Fibroblast of lung (primary cell): ENCODE results near the gene PRRG2. TPM values are rescaled to one million over a fixed set of nuclear protein-coding genes. Genes with fewer than 3 reads are reported as not detected.

ENCODE experiments used
- DNase-seq, 2 donors: peaks; one replicate each; pipeline versions ENCODE4 v3.0.0 to v3.0.0-alpha.2; 2010; ENCODE audit warnings: low read depth in 2 of 2
- H2AFZ ChIP-seq: 2 replicates; pipeline ENCODE4 v1.5.1; 2012; ENCODE audit warnings: low read length, control low read depth, inconsistent platforms
- H3K27ac ChIP-seq: 2 replicates; pipeline ENCODE4 v1.5.1; 2011; ENCODE audit warnings: low read length, control low read depth; ENCODE audit not compliant: insufficient read depth
- H3K27me3 ChIP-seq: 2 replicates; pipeline ENCODE4 v1.5.1; 2011; ENCODE audit warnings: mild to moderate bottlenecking, low read length; ENCODE audit not compliant: control insufficient read depth, insufficient read depth
- H3K36me3 ChIP-seq: 2 replicates; pipeline ENCODE4 v1.5.1; 2011; ENCODE audit warnings: low read length; ENCODE audit not compliant: control insufficient read depth, insufficient read depth
- H3K4me1 ChIP-seq: 2 replicates; pipeline ENCODE4 v1.5.1; 2011; ENCODE audit warnings: low read length; ENCODE audit not compliant: control insufficient read depth, insufficient read depth; ENCODE audit errors: extremely low read depth
- H3K4me2 ChIP-seq: 2 replicates; pipeline ENCODE4 v1.5.1; 2011; ENCODE audit warnings: low read length, control low read depth; ENCODE audit not compliant: insufficient read depth; ENCODE audit errors: extremely low read depth
- H3K4me3 ChIP-seq, 4 experiments: fragments of 200-600 bp in 1 of 4; sonication (generic) in 1 of 4; replicated peaks in 1 of 4; 2 replicates each; pipeline ENCODE4 v1.5.1; 2011 to 2016; ENCODE audit warnings: low read length in 4 of 4, low read depth in 3 of 4, mild to moderate bottlenecking in 3 of 4, control low read depth in 2 of 4, inconsistent platforms in 1 of 4, mixed read lengths in 1 of 4; ENCODE audit not compliant: insufficient read depth in 1 of 4; ENCODE audit errors: control extremely low read depth in 1 of 4
- H3K79me2 ChIP-seq: 2 replicates; pipeline ENCODE4 v1.5.1; 2012; ENCODE audit warnings: mild to moderate bottlenecking, low read length, inconsistent platforms; ENCODE audit not compliant: control insufficient read depth, insufficient read depth
- H3K9ac ChIP-seq: 2 replicates; pipeline ENCODE4 v1.5.1; 2011; ENCODE audit warnings: mild to moderate bottlenecking, low read length, control low read depth; ENCODE audit not compliant: insufficient read depth
- H3K9me3 ChIP-seq: 2 replicates; pipeline ENCODE4 v1.5.1; 2012; ENCODE audit warnings: low read depth, low read length; ENCODE audit not compliant: control insufficient read depth, insufficient read depth
- H4K20me1 ChIP-seq: 2 replicates; pipeline ENCODE4 v1.5.1; 2011; ENCODE audit warnings: low read length; ENCODE audit not compliant: control insufficient read depth, insufficient read depth; ENCODE audit errors: extremely low read depth
- CTCF ChIP-seq, 2 donors: IDR thresholded peaks in 1 of 2; conservative IDR thresholded peaks in 1 of 2; 1 replicate in 1 of 2; 2 replicates in 1 of 2; pipeline ENCODE4 v1.5.1; 2011 to 2012; ENCODE audit warnings: low read length in 2 of 2, control low read depth in 1 of 2, inconsistent platforms in 1 of 2, low read depth in 1 of 2, mild to moderate bottlenecking in 1 of 2
- EZH2 ChIP-seq: IDR thresholded peaks from 2 replicates; pipeline ENCODE4 v1.5.1; 2012; ENCODE audit warnings: low read length, control low read depth, mild to moderate bottlenecking; ENCODE audit errors: missing control alignments
- polyA plus RNA-seq, 2 donors: library from polyadenylated mRNA; depleted of rRNA in 1 of 2; stranded (reverse) in 1 of 2; unstranded in 1 of 2; fragments of >200 nt; gene quantifications; 2 replicates each; pipeline ENCODE4 v1.2.1, GENCODE V29; 2011 to 2012; ENCODE audit warnings: missing spikeins in 1 of 2
- total RNA-seq: library from RNA; depleted of rRNA; stranded (reverse); fragments of >200 nt; gene quantifications from 2 replicates; pipeline ENCODE4 v1.2.1, GENCODE V29; 2014

PRRG2 gene
- total and polyA plus RNA-seq, 2 donors (not counting 1 experiment from before 2014, with no cell fraction given): 0.17 TPM; not detected in 1

- no peaks in the 10 kb centered on the region for H3K27me3 ChIP-seq
- no peak overlapping the region for H3K27ac ChIP-seq
- H3K9ac ChIP-seq: no peak overlapping the region
- no peak overlapping the region for H2AFZ ChIP-seq
- no peak for TF ChIP-seq CTCF (conservative IDR thresholded peaks at IDR 0.05 in 1 of 2, IDR thresholded peaks at IDR 0.05 in 1 of 2; ENCODE audit: low read depth in 1 of 2, low read length in 2 of 2)
- TF ChIP-seq EZH2: no peak
- H3K79me2 ChIP-seq: peaks cover 13% of the 10 kb centered on the region
- no peaks in the 10 kb centered on the region for H3K9me3 ChIP-seq
- H4K20me1 ChIP-seq: no peaks in the 10 kb centered on the region
- H3K36me3 ChIP-seq: no peaks in the 10 kb centered on the region
- H3K4me2 ChIP-seq: no peak overlapping the region
- H3K4me1 ChIP-seq: no peaks in the 10 kb centered on the region
- DNase-seq: peak in 1 of 2 donors; percentile 57
- H3K4me3 ChIP-seq: no peak overlapping the region
Observed at GRCh38 chr19:49567861-49568441, 13.2 kb upstream of the PRRG2 start.

GRCh38 chr19:49570138-49570856 lies 10.8 kb upstream of the PRRG2 start:
- DNase-seq: peak; percentile 71 to 89
- no peaks in the 10 kb centered on the region for H4K20me1 ChIP-seq
- peaks cover 17% of the 10 kb centered on the region for H3K79me2 ChIP-seq

More at GRCh38 chr19:49570138-49570856, 10.8 kb upstream of the PRRG2 start:
- no peak overlapping the region for H3K9ac ChIP-seq
- no peak overlapping the region for H3K4me2 ChIP-seq
- H3K4me1 ChIP-seq: no peaks in the 10 kb centered on the region
- no peak overlapping the region for H3K4me3 ChIP-seq
- no peak overlapping the region for H2AFZ ChIP-seq
- H3K9me3 ChIP-seq: no peaks in the 10 kb centered on the region
- no peaks in the 10 kb centered on the region for H3K27me3 ChIP-seq
- TF ChIP-seq CTCF (conservative IDR thresholded peaks at IDR 0.05 in 1 of 2, IDR thresholded peaks at IDR 0.05 in 1 of 2; ENCODE audit: low read depth in 1 of 2, low read length in 2 of 2) (peak; percentile 99 to 100), EZH2 (no peak)
- no peak overlapping the region for H3K27ac ChIP-seq
- peaks cover 5% of the 10 kb centered on the region for H3K36me3 ChIP-seq
